Motor neuron (in vitro differentiated cells): ENCODE measurements around the gene EXOSC9. TPM values are rescaled to one million over a fixed set of nuclear protein-coding genes. Genes with fewer than 3 reads are reported as not detected.

Source experiments
- ATAC-seq, 8 experiments: fragments of 200-7000 bp; cut with Tn5 transposase; replicated peaks in 6 of 8; 2 replicates each; pipeline ENCODE4 v1.8.0; 2021; ENCODE audit warnings: mild to moderate bottlenecking in 8 of 8, moderate library complexity in 8 of 8
- H3K27ac ChIP-seq, 2 donors: fragments of 250-450 bp; sonication (Bioruptor Pico); 2 replicates each; pipeline ENCODE4 v1.9.0; 2021; ENCODE audit warnings: antibody characterized with exemption in 2 of 2, mild to moderate bottlenecking in 2 of 2, moderate library complexity in 1 of 2
- H3K4me1 ChIP-seq, 2 donors: fragments of 250-450 bp; sonication (Bioruptor Pico); replicated peaks in 1 of 2; 2 replicates each; pipeline ENCODE4 v1.6.1; 2021; ENCODE audit warnings: antibody characterized with exemption in 2 of 2, mild to moderate bottlenecking in 2 of 2, moderate library complexity in 1 of 2
- H3K4me3 ChIP-seq, 5 donors: fragments of 250-450 bp; sonication (Bioruptor Pico); 2 replicates each; pipeline ENCODE4 v1.9.0; 2021; ENCODE audit warnings: antibody characterized with exemption in 5 of 5, mild to moderate bottlenecking in 5 of 5, moderate library complexity in 4 of 5
- WGBS, 10 experiments: fragments of 450-650 bp; shearing (Covaris generic); methylation state at CpG; one replicate each; pipeline ENCODE4 v1.0.0; 2022; 5-methylcytosine and 5-hydroxymethylcytosine counted together
- in situ Hi-C, 9 experiments: fragments of 400-800 bp; cut with MboI; loops; one replicate each; pipeline ENCODE4 v1.15.0; 2021; ENCODE audit warnings: low sequenced_read_pairs in 9 of 9, low pct_unique_long_range_greater_than_20kb in 2 of 9; ENCODE audit not compliant: unreplicated experiment in 9 of 9
- total RNA-seq, 8 experiments: library from RNA; unstranded; fragments of 300-600 nt; gene quantifications; 2 replicates each; pipeline versions ENCODE4 v1.2.3 to v1.2.4, GENCODE V29; 2022

Gene EXOSC9
- total RNA-seq, 8 experiments from 2014 or later = 15.5 to 48.8 (median 24.8) TPM

GRCh38 chr4:121776610-121777401 lies 24.3 kb upstream of the EXOSC9 start:
- in situ Hi-C loops = no loop called here
- no peak for ATAC-seq
- no peak overlapping the region for H3K4me3 ChIP-seq
- WGBS, 10 experiments = 27 to 100% (median 87%) methylated on average over 1 to 6 of the region's 6 CpGs
- no peak overlapping the region for H3K27ac ChIP-seq
- H3K4me1 ChIP-seq = peaks cover 0 to 3% of the 10 kb centered on the region in 2 donors

- WGBS, 10 experiments = 0 to 56% (median 25%) methylated on average over 1 to 3 of the region's 3 CpGs; no CpG with 5 or more reads in 3 of the 10 experiments
- in situ Hi-C loops = no loop called here
- H3K27ac ChIP-seq = no peak overlapping the region
- H3K4me1 ChIP-seq = peaks cover 0 to 3% of the 10 kb centered on the region in 2 donors
- H3K4me3 ChIP-seq = no peak overlapping the region
- ATAC-seq = peak in 4 of 8 experiments; percentile 31 to 68 (median 52)
Observed at GRCh38 chr4:121777625-121778024, 23.5 kb upstream of the EXOSC9 start.

GRCh38 chr4:121778991-121779628 lies 22.0 kb upstream of the EXOSC9 start:
- no peak overlapping the region for H3K4me3 ChIP-seq
- no peak for ATAC-seq
- WGBS, 10 experiments = 7 to 100% (median 83%) methylated on average over 1 to 8 of the region's 8 CpGs
- in situ Hi-C loops = no loop called here
- peaks cover 0 to 3% of the 10 kb centered on the region in 2 donors for H3K4me1 ChIP-seq
- no peak overlapping the region for H3K27ac ChIP-seq

- no peak overlapping the region for H3K4me3 ChIP-seq
- no peaks in the 10 kb centered on the region for H3K4me1 ChIP-seq
- H3K27ac ChIP-seq = no peak overlapping the region
- in situ Hi-C loops = no loop called here
- 20 to 71% (median 62%) methylated on average over 1 of the region's 1 CpG; no CpG with 5 or more reads in 2 of the 10 experiments for WGBS, 10 experiments
- no peak for ATAC-seq
Observed at GRCh38 chr4:121783210-121783609, 17.9 kb upstream of the EXOSC9 start.

- Histone ChIP-seq H3K27ac (no peak overlapping the region), H3K4me1 (no peaks in the 10 kb centered on the region), H3K4me3 (no peak overlapping the region)
- 0 to 100% (median 86%) methylated on average over 1 of the region's 1 CpG; no CpG with 5 or more reads in 4 of the 10 experiments for WGBS, 10 experiments
- ATAC-seq = no peak
- in situ Hi-C loops = no loop called here
Observed at GRCh38 chr4:121784401-121784800, 16.7 kb upstream of the EXOSC9 start.

- ATAC-seq = peak in 3 of 8 experiments; percentile 75 to 94 (median 78)
- no peak overlapping the region for H3K4me3 ChIP-seq
- H3K4me1 ChIP-seq = no peaks in the 10 kb centered on the region
- no peak overlapping the region for H3K27ac ChIP-seq
- WGBS, 10 experiments = 0 to 94% (median 30%) methylated on average over 1 to 2 of the region's 2 CpGs; no CpG with 5 or more reads in 4 of the 10 experiments
- in situ Hi-C loops = no loop called here
Observed at GRCh38 chr4:121784975-121785374, 16.1 kb upstream of the EXOSC9 start.

GRCh38 chr4:121785479-121785878 lies 15.6 kb upstream of the EXOSC9 start:
- Histone ChIP-seq H3K4me1 (no peaks in the 10 kb centered on the region), H3K27ac (no peak overlapping the region), H3K4me3 (no peak overlapping the region)
- peak in 3 of 8 experiments; percentile 83 to 95 (median 94) for ATAC-seq
- 20 to 100% (median 72%) methylated on average over 1 to 4 of the region's 4 CpGs; no CpG with 5 or more reads in 4 of the 10 experiments for WGBS, 10 experiments
- in situ Hi-C loops = no loop called here

GRCh38 chr4:121786221-121786620 lies 14.9 kb upstream of the EXOSC9 start:
- H3K27ac ChIP-seq = no peak overlapping the region
- H3K4me1 ChIP-seq = no peaks in the 10 kb centered on the region
- no peak for ATAC-seq
- in situ Hi-C loops = no loop called here
- WGBS, 10 experiments = 0 to 100% (median 73%) methylated on average over 1 to 2 of the region's 2 CpGs; no CpG with 5 or more reads in 2 of the 10 experiments
- H3K4me3 ChIP-seq = no peak overlapping the region

GRCh38 chr4:121788896-121789295 lies 12.2 kb upstream of the EXOSC9 start:
- 60 to 80% (median 71%) methylated on average over 1 to 2 of the region's 2 CpGs; no CpG with 5 or more reads in 4 of the 10 experiments for WGBS, 10 experiments
- in situ Hi-C loops = no loop called here

GRCh38 chr4:121789455-121789854 lies 11.7 kb upstream of the EXOSC9 start:
- Histone ChIP-seq H3K4me3 (no peak overlapping the region), H3K4me1 (no peaks in the 10 kb centered on the region), H3K27ac (no peak overlapping the region)
- WGBS, 10 experiments = 25 to 100% (median 100%) methylated on average over 1 of the region's 1 CpG; no CpG with 5 or more reads in 3 of the 10 experiments
- in situ Hi-C loops = no loop called here
- ATAC-seq = no peak

More at GRCh38 chr4:121788896-121789295, 12.2 kb upstream of the EXOSC9 start:
- ATAC-seq = no peak
- Histone ChIP-seq H3K4me1 (no peaks in the 10 kb centered on the region), H3K4me3 (no peak overlapping the region), H3K27ac (no peak overlapping the region)

- Histone ChIP-seq H3K4me1 (no peaks in the 10 kb centered on the region), H3K4me3 (no peak overlapping the region), H3K27ac (no peak overlapping the region)
- WGBS, 10 experiments = 0 to 100% (median 84%) methylated on average over 1 to 3 of the region's 3 CpGs
- ATAC-seq = no peak
- in situ Hi-C loops = no loop called here
Observed at GRCh38 chr4:121789960-121790829, 10.9 kb upstream of the EXOSC9 start.

- no peak overlapping the region for H3K4me3 ChIP-seq
- in situ Hi-C loops = no loop called here
- H3K4me1 ChIP-seq = peaks cover 4 to 5% of the 10 kb centered on the region in 2 donors
- no peak for ATAC-seq
- no peak overlapping the region for H3K27ac ChIP-seq
Observed at GRCh38 chr4:121790976-121791375, 10.1 kb upstream of the EXOSC9 start.

GRCh38 chr4:121791481-121791880 lies 9.6 kb upstream of the EXOSC9 start:
- no peak for ATAC-seq
- Histone ChIP-seq H3K27ac (no peak overlapping the region), H3K4me3 (no peak overlapping the region), H3K4me1 (peaks cover 4 to 11% of the 10 kb centered on the region in 2 donors)
- WGBS, 10 experiments = 50 to 100% (median 75%) methylated on average over 2 to 5 of the region's 5 CpGs; no CpG with 5 or more reads in 2 of the 10 experiments
- in situ Hi-C loops = no loop called here
